Liver (tissue), 3 donors: ENCODE data around the gene ESCO1.

Source experiments
- RAD21 ChIP-seq, 2 donors: IDR thresholded peaks; 2 replicates each; pipeline ENCODE4 v1.6.1; 2016; ENCODE audit warnings: antibody characterized with exemption in 2 of 2, mild to moderate bottlenecking in 2 of 2
- TF ChIP-seq, protein P1 (sequence below): fragments of 150-350 bp; IDR thresholded peaks from 2 replicates; pipeline ENCODE4 v1.5.1; 2017; ENCODE audit warnings: improper control_type of control experiment, low read depth, low read length; ENCODE audit not compliant: missing input control
- TF ChIP-seq, protein P2 (sequence below): IDR thresholded peaks from 2 replicates; pipeline ENCODE4 v1.6.1; 2016; ENCODE audit warnings: antibody characterized with exemption
- TF ChIP-seq, protein P3 (sequence below): IDR thresholded peaks from 2 replicates; pipeline ENCODE4 v1.6.1; 2016; ENCODE audit warnings: antibody characterized with exemption, mild to moderate bottlenecking
- donor health status: healthy.
- donor health status: healthy.

DNA sequence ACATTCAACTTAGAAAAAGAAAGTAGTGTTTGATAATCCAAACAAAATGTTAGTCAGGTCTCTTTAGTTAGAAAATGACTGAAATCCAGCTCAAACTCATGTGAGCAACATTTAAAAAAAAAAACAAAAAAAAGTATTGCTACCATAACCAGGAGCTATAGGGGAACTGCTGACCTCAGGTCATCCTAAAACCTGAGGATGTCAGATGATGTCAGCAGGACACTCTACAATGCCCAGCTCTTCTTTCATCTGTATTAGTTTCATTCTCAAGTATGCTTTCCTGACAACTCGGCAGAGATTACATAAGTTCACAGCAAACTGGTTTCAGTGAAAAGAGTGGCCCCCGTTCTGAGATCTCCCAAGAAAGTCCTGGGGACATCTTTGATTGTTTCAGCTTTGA, 4.2 kb upstream of the ESCO1 start:
- TF ChIP-seq RAD21 (IDR thresholded peaks at IDR 0.05) = no peak
- TF ChIP-seq, protein P1, sequence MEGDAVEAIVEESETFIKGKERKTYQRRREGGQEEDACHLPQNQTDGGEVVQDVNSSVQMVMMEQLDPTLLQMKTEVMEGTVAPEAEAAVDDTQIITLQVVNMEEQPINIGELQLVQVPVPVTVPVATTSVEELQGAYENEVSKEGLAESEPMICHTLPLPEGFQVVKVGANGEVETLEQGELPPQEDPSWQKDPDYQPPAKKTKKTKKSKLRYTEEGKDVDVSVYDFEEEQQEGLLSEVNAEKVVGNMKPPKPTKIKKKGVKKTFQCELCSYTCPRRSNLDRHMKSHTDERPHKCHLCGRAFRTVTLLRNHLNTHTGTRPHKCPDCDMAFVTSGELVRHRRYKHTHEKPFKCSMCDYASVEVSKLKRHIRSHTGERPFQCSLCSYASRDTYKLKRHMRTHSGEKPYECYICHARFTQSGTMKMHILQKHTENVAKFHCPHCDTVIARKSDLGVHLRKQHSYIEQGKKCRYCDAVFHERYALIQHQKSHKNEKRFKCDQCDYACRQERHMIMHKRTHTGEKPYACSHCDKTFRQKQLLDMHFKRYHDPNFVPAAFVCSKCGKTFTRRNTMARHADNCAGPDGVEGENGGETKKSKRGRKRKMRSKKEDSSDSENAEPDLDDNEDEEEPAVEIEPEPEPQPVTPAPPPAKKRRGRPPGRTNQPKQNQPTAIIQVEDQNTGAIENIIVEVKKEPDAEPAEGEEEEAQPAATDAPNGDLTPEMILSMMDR = no peak
- TF ChIP-seq, protein P2, sequence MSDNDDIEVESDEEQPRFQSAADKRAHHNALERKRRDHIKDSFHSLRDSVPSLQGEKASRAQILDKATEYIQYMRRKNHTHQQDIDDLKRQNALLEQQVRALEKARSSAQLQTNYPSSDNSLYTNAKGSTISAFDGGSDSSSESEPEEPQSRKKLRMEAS = no peak
- TF ChIP-seq, protein P3, sequence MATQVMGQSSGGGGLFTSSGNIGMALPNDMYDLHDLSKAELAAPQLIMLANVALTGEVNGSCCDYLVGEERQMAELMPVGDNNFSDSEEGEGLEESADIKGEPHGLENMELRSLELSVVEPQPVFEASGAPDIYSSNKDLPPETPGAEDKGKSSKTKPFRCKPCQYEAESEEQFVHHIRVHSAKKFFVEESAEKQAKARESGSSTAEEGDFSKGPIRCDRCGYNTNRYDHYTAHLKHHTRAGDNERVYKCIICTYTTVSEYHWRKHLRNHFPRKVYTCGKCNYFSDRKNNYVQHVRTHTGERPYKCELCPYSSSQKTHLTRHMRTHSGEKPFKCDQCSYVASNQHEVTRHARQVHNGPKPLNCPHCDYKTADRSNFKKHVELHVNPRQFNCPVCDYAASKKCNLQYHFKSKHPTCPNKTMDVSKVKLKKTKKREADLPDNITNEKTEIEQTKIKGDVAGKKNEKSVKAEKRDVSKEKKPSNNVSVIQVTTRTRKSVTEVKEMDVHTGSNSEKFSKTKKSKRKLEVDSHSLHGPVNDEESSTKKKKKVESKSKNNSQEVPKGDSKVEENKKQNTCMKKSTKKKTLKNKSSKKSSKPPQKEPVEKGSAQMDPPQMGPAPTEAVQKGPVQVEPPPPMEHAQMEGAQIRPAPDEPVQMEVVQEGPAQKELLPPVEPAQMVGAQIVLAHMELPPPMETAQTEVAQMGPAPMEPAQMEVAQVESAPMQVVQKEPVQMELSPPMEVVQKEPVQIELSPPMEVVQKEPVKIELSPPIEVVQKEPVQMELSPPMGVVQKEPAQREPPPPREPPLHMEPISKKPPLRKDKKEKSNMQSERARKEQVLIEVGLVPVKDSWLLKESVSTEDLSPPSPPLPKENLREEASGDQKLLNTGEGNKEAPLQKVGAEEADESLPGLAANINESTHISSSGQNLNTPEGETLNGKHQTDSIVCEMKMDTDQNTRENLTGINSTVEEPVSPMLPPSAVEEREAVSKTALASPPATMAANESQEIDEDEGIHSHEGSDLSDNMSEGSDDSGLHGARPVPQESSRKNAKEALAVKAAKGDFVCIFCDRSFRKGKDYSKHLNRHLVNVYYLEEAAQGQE = no peak
